Activated naive CD4-positive, alpha-beta T cell treated with anti-CD3 and anti-CD28 coated beads for 36 hours (primary cell): ENCODE data around the gene FASTK. TPM values are rescaled to one million over a fixed set of nuclear protein-coding genes. Genes with fewer than 3 reads are reported as not detected.

Experiments used
- CTCF ChIA-PET: fragments of 350-600 bp; sonication (Branson Sonifier 250); formaldehyde crosslinking; loops from one replicate; lab custom pipeline; 2021; ENCODE audit warnings: antibody characterized with exemption; lab: Charles Lee
- DNase-seq: peaks from one replicate; pipeline ENCODE4 v3.0.0-alpha.2; 2020
- H3K27ac Mint-ChIP-seq: one replicate; pipeline ENCODE4 v1.8.0; 2021; ENCODE audit warnings: mild to moderate bottlenecking, mixed read lengths
- H3K27me3 Mint-ChIP-seq: one replicate; pipeline ENCODE4 v1.8.0; 2021; ENCODE audit warnings: low read depth, mixed read lengths
- H3K36me3 Mint-ChIP-seq: one replicate; pipeline ENCODE4 v1.8.0; 2021; ENCODE audit warnings: low read depth, mixed read lengths
- H3K4me1 Mint-ChIP-seq: one replicate; pipeline ENCODE4 v1.8.0; 2021; ENCODE audit warnings: low read depth, mixed read lengths
- H3K4me3 Mint-ChIP-seq: one replicate; pipeline ENCODE4 v1.8.0; 2021; ENCODE audit warnings: mild to moderate bottlenecking, moderate library complexity, mixed read lengths
- H3K9me3 Mint-ChIP-seq: one replicate; pipeline ENCODE4 v1.8.0; 2021; ENCODE audit warnings: mixed read lengths
- intact Hi-C: fragments of 100-400 bp; cut with micrococcal nuclease; formaldehyde crosslinking; loops from one replicate; pipeline ENCODE4 v1.15.1; 2023
- total RNA-seq, 2 experiments: library from RNA; stranded (reverse); gene quantifications; one replicate each; pipeline ENCODE4 v1.2.3, GENCODE V29; 2021

FASTK gene
- total RNA-seq, 2 experiments from 2014 or later, result 43.6 to 45.7 TPM

DNA sequence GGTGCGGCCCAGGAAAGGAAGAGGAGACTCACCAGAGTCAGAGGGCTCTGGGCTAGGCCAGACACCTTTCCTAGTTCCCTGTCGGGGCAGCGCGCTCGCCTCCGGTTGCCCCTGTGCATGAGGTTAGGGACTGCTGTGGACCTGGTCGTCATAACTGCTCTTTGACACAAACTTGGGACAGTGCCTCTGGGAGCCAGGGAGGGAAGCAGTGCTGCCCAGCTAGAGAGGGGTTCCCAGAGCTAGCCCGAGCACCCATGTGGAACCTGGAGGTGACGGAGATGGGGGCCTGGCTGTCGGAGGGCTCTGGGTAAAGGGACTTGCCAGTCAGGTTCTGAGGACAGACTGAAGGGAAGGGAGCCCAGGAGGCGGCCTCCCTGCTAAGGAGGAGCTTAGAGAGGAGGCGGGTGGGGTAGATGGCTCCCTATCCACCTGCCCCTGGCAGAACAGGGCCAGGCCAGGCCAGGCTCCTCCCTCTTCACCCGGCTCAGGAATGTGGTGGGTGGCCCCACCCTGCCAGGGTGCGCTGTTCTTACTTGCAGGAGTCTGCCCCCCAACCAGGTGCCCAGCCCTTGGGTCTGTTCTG lies 35.3 kb upstream of the FASTK start:
- CTCF ChIA-PET, result interaction anchor here (0.7 to 1.6 kb wide), 5 partner anchors 8 to 153 kb away, joined by 3 to 8 read pairs (median 5); no protein-coding TSS in a partner anchor
- peaks cover 11% of the 10 kb centered on the region for H3K27me3 Mint-ChIP-seq
- H3K36me3 Mint-ChIP-seq, result peaks cover 2% of the 10 kb centered on the region
- H3K27ac Mint-ChIP-seq, result no peak overlapping the region
- peak overlapping the region; percentile 60 for H3K4me3 Mint-ChIP-seq
- no peaks in the 10 kb centered on the region for H3K9me3 Mint-ChIP-seq
- H3K4me1 Mint-ChIP-seq, result peaks cover 8% of the 10 kb centered on the region
- intact Hi-C loops, result no loop called here
- DNase-seq, result no peak

DNA sequence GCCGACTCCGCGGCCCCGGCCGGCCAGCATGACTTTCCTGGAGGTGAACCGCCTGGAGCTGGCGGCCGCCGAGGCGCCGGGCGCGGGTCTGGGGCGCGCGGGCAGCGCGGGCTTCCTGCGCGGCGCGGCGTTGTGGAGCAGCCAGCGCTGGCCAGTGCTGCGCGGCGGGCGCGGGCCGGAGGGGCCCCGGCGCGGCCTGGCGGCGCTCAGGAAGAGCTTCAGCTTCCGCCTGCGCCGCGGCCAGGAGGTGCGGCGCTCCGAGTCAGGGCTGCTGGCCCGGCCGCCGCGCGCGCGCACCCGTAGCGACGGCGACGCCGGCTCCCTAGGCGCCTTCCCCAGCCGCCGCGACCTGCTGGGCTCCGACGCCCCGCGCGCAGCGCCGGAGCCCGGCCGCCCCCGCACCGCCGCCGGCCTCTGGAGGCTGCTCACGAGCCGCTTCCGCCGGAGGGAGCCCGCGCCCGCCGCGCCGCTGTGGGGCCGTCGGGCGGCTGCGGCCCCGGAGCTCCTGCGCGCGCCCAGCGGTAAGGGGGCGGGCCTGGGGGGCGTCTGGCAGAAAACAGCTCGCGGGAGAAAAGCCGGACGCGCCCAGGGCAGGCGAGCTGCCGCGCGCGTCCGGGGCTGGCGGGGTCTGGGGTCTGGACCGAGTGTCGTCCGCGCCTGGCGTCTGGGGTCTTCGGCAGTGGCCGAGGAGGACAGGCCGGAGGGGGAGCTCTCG lies 34.7 kb upstream of the FASTK start:
- peaks cover 2% of the 10 kb centered on the region for H3K36me3 Mint-ChIP-seq
- peaks cover 8% of the 10 kb centered on the region for H3K4me1 Mint-ChIP-seq
- no peaks in the 10 kb centered on the region for H3K9me3 Mint-ChIP-seq
- CTCF ChIA-PET, result interaction anchor here (0.7 to 1.6 kb wide), 5 partner anchors 9 to 153 kb away, joined by 3 to 8 read pairs (median 5); no protein-coding TSS in a partner anchor
- no peak overlapping the region for H3K27ac Mint-ChIP-seq
- intact Hi-C loops, result no loop called here
- peaks cover 11% of the 10 kb centered on the region for H3K27me3 Mint-ChIP-seq
- peak; percentile 36 for DNase-seq
- peak overlapping the region; percentile 60 for H3K4me3 Mint-ChIP-seq

GRCh38 chr7:151114151-151115090 lies 33.8 kb upstream of the FASTK start:
- H3K27me3 Mint-ChIP-seq, result peaks cover 11% of the 10 kb centered on the region
- no peak overlapping the region for H3K27ac Mint-ChIP-seq
- no peaks in the 10 kb centered on the region for H3K9me3 Mint-ChIP-seq
- peaks cover 2% of the 10 kb centered on the region for H3K36me3 Mint-ChIP-seq
- no peak for DNase-seq
- H3K4me1 Mint-ChIP-seq, result peaks cover 8% of the 10 kb centered on the region
- peak overlapping the region; percentile 11 for H3K4me3 Mint-ChIP-seq
- intact Hi-C loops, result loop anchor here (5.0 kb wide), 2 partner anchors 127 to 337 kb away; no protein-coding TSS in a partner anchor
- CTCF ChIA-PET, result interaction anchor here (1.0 to 1.3 kb wide), 4 partner anchors 9 to 38 kb away, joined by 3 to 7 read pairs (median 4); no protein-coding TSS in a partner anchor

DNA sequence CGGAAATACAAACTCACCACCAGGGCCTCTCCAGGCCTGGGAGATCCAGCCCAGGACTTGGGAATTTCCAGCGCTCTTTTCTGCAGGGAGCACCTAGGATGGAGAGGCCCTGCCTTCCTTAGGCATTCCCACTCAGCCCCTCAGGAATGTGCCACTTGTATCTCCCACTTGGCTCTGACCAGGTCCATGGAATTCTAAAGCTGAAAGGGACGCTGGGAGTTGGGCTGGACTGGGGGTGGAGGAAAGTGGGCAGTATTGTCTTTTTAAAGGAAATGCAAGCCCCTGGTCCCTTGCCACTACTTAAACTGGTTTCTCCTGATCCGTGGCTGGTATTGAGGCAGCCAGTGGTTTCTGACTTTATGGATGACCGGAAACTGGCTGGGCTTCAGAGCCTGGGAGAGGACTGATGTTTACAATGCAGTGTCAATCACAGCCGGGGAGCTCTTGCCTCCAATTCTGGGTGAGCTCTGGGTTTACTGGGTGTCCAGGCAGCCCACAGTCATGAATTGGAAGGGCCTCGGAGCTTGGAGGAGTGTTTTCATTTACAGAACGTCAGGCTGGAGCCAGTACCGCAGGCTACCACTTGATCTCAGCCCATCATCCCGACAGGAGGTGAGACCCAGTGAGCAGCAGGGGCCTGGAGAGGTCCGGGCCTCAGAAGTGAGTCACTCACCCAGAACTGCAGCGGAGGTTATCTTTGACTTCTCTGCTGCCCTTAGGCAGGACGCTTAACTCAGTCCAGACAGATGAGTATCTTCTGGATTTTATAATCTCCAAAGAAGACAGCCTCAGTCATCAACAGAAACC lies 32.9 kb upstream of the FASTK start:
- intact Hi-C loops, result loop anchor here (5.0 kb wide), 2 partner anchors 126 to 336 kb away; no protein-coding TSS in a partner anchor
- H3K27me3 Mint-ChIP-seq, result peaks cover 11% of the 10 kb centered on the region
- CTCF ChIA-PET, result interaction anchor here (0.6 to 5.5 kb wide), 6 partner anchors 10 to 189 kb away, joined by 3 to 49 read pairs (median 4); no protein-coding TSS in a partner anchor
- H3K9me3 Mint-ChIP-seq, result no peaks in the 10 kb centered on the region
- H3K36me3 Mint-ChIP-seq, result peaks cover 2% of the 10 kb centered on the region
- DNase-seq, result no peak
- H3K27ac Mint-ChIP-seq, result no peak overlapping the region
- H3K4me1 Mint-ChIP-seq, result peaks cover 6% of the 10 kb centered on the region
- peak overlapping the region; percentile 11 for H3K4me3 Mint-ChIP-seq

GRCh38 chr7:151110941-151111645 lies 30.5 kb upstream of the FASTK start:
- Mint-ChIP-seq H3K36me3 (no peaks in the 10 kb centered on the region), H3K27me3 (peaks cover 11% of the 10 kb centered on the region), H3K27ac (no peak overlapping the region), H3K4me1 (no peaks in the 10 kb centered on the region), H3K4me3 (no peak overlapping the region), H3K9me3 (no peaks in the 10 kb centered on the region)
- intact Hi-C loops, result loop anchor here (1.0 to 5.0 kb wide), 8 partner anchors 24 to 334 kb away; partner anchors contain the start of genes ABCB8, AGAP3 and SLC4A2
- peak; percentile 83 for DNase-seq
- CTCF ChIA-PET, result interaction anchor here (0.6 to 5.5 kb wide), 34 partner anchors 10 to 528 kb away, joined by 3 to 49 read pairs (median 4); partner anchors contain the start of genes ABCB8 and TMUB1

GRCh38 chr7:151110236-151110940 lies 29.8 kb upstream of the FASTK start:
- Mint-ChIP-seq H3K36me3 (no peaks in the 10 kb centered on the region), H3K27ac (no peak overlapping the region), H3K4me3 (no peak overlapping the region), H3K4me1 (no peaks in the 10 kb centered on the region), H3K9me3 (no peaks in the 10 kb centered on the region), H3K27me3 (peaks cover 11% of the 10 kb centered on the region)
- DNase-seq, result no peak
- CTCF ChIA-PET, result interaction anchor here (0.6 to 5.5 kb wide), 27 partner anchors 11 to 331 kb away, joined by 3 to 49 read pairs (median 5); partner anchors contain the start of genes ABCB8 and TMUB1
- intact Hi-C loops, result loop anchor here (2.0 to 5.0 kb wide), 3 partner anchors 24 to 333 kb away; partner anchors contain the start of gene AGAP3

- peaks cover 11% of the 10 kb centered on the region for H3K27me3 Mint-ChIP-seq
- DNase-seq, result no peak
- H3K4me1 Mint-ChIP-seq, result no peaks in the 10 kb centered on the region
- CTCF ChIA-PET, result interaction anchor here (0.6 to 5.5 kb wide), 9 partner anchors 10 to 189 kb away, joined by 3 to 49 read pairs (median 5); no protein-coding TSS in a partner anchor
- no peaks in the 10 kb centered on the region for H3K36me3 Mint-ChIP-seq
- H3K27ac Mint-ChIP-seq, result no peak overlapping the region
- no peaks in the 10 kb centered on the region for H3K9me3 Mint-ChIP-seq
- H3K4me3 Mint-ChIP-seq, result no peak overlapping the region
- intact Hi-C loops, result loop anchor here (2.0 to 5.0 kb wide), 3 partner anchors 23 to 332 kb away; partner anchors contain the start of gene AGAP3
Measured at GRCh38 chr7:151109094-151110048, 28.8 kb upstream of the FASTK start.

GRCh38 chr7:151107882-151108281 lies 27.3 kb upstream of the FASTK start:
- no peaks in the 10 kb centered on the region for H3K4me1 Mint-ChIP-seq
- intact Hi-C loops, result no loop called here
- no peaks in the 10 kb centered on the region for H3K9me3 Mint-ChIP-seq
- H3K27ac Mint-ChIP-seq, result no peak overlapping the region
- no peaks in the 10 kb centered on the region for H3K36me3 Mint-ChIP-seq
- H3K4me3 Mint-ChIP-seq, result no peak overlapping the region
- CTCF ChIA-PET, result interaction anchor here (1.2 to 5.5 kb wide), 4 partner anchors 11 to 145 kb away, joined by 3 to 49 read pairs (median 4); no protein-coding TSS in a partner anchor
- no peak for DNase-seq
- H3K27me3 Mint-ChIP-seq, result peaks cover under 1% of the 10 kb centered on the region

GRCh38 chr7:151104411-151105235 lies 24.0 kb upstream of the FASTK start:
- CTCF ChIA-PET, result interaction anchor here (1.2 kb wide), 1 partner anchor 19 kb away, joined by 4 read pairs; no protein-coding TSS in a partner anchor

More at GRCh38 chr7:151104411-151105235, 24.0 kb upstream of the FASTK start:
- Mint-ChIP-seq H3K36me3 (no peaks in the 10 kb centered on the region), H3K9me3 (no peaks in the 10 kb centered on the region), H3K27ac (no peak overlapping the region), H3K4me1 (no peaks in the 10 kb centered on the region), H3K4me3 (no peak overlapping the region), H3K27me3 (no peaks in the 10 kb centered on the region)
- intact Hi-C loops, result no loop called here
- DNase-seq, result no peak
